SIG-M5 treated with dmso at 0.1 percent for 504 hours (cell line): ENCODE measurements around the gene MYO7B.
A peak's percentile ranks its signal among the peaks of the same experiment; 100 is the strongest.

Experiments used
- DNase-seq: peaks from one replicate; lab custom pipeline; 2025; ENCODE audit not compliant: unreplicated experiment; lab: John Stamatoyannopoulos, UW

MYO7B gene

GRCh38 chr2:127572841-127573240, 37.4 kb downstream of the MYO7B start:
- DNase-seq = no peak

GRCh38 chr2:127573298-127573697, 37.8 kb downstream of the MYO7B start:
- no peak for DNase-seq

GRCh38 chr2:127573771-127574170, 38.3 kb downstream of the MYO7B start:
- DNase-seq = no peak

- no peak for DNase-seq
Measured at GRCh38 chr2:127574656-127575055, 39.2 kb downstream of the MYO7B start.

- peak; percentile 76 for DNase-seq
Measured at GRCh38 chr2:127575185-127575765, 39.8 kb downstream of the MYO7B start.

- DNase-seq = no peak
Measured at GRCh38 chr2:127575941-127576432, 40.5 kb downstream of the MYO7B start.

GRCh38 chr2:127576433-127577207, 41.1 kb downstream of the MYO7B start:
- no peak for DNase-seq

GRCh38 chr2:127577208-127577475, 41.7 kb downstream of the MYO7B start:
- DNase-seq = no peak

- no peak for DNase-seq
Measured at GRCh38 chr2:127577503-127577902, 42.0 kb downstream of the MYO7B start.

- no peak for DNase-seq
Measured at GRCh38 chr2:127577973-127578372, 42.5 kb downstream of the MYO7B start.

GRCh38 chr2:127578411-127578810, 42.9 kb downstream of the MYO7B start:
- DNase-seq = no peak

- no peak for DNase-seq
Measured at GRCh38 chr2:127579231-127579630, 43.7 kb downstream of the MYO7B start.

GRCh38 chr2:127580167-127581049, 44.9 kb downstream of the MYO7B start:
- DNase-seq = no peak

GRCh38 chr2:127581050-127581345, 45.5 kb downstream of the MYO7B start:
- no peak for DNase-seq

- DNase-seq = no peak
Measured at GRCh38 chr2:127581516-127582490, 46.3 kb downstream of the MYO7B start.

GRCh38 chr2:127582863-127583861, 47.7 kb downstream of the MYO7B start:
- no peak for DNase-seq

- no peak for DNase-seq
Measured at GRCh38 chr2:127584047-127584446, 48.6 kb downstream of the MYO7B start.

GRCh38 chr2:127584516-127585033, 49.1 kb downstream of the MYO7B start:
- DNase-seq = no peak

- DNase-seq = no peak
Measured at GRCh38 chr2:127585270-127585807, 49.9 kb downstream of the MYO7B start.
